H1 (cell line): Measurements from ENCODE around the gene ADPRM. TPM values are rescaled to one million over a fixed set of nuclear protein-coding genes. Genes with fewer than 3 reads are reported as not detected.

Experiments
- BACH1 ChIP-seq: IDR thresholded peaks from 2 replicates; pipeline ENCODE4 v1.6.1; 2012; ENCODE audit warnings: low read length, improper control_type of control experiment
- CBX5 ChIP-seq: fragments of 300-800, 300-1000 bp; sonication (generic); IDR thresholded peaks from 2 replicates; pipeline ENCODE4 v1.7.1; 2016; ENCODE audit warnings: antibody characterized with exemption, low read length, low read depth
- CHD2 ChIP-seq: IDR thresholded peaks from 2 replicates; pipeline ENCODE4 v1.6.1; 2012; ENCODE audit warnings: low read length, improper control_type of control experiment
- CHD7 ChIP-seq: fragments of 300-600 bp; sonication (generic); IDR thresholded peaks from 2 replicates; pipeline ENCODE4 v1.7.1; 2012; ENCODE audit warnings: low read length, moderate library complexity, mild to moderate bottlenecking, inconsistent platforms; ENCODE audit not compliant: insufficient replicate concordance
- FOSL1 ChIP-seq: IDR thresholded peaks from 2 replicates; pipeline ENCODE4 v1.6.1; 2011; ENCODE audit warnings: mild to moderate bottlenecking, low read depth, low read length, moderate library complexity; ENCODE audit not compliant: insufficient read depth
- JUND ChIP-seq: IDR thresholded peaks from 2 replicates; pipeline ENCODE4 v1.6.1; 2011; ENCODE audit warnings: mild to moderate bottlenecking, improper control_type of control experiment, low read length
- KDM5A ChIP-seq: fragments of 200-600 bp; IDR thresholded peaks from 2 replicates; pipeline ENCODE4 v1.7.1; 2012; ENCODE audit warnings: mild to moderate bottlenecking, low read length, inconsistent platforms, mixed read lengths
- NANOG ChIP-seq: IDR thresholded peaks from 2 replicates; pipeline ENCODE4 v1.6.1; 2011; ENCODE audit warnings: low read length, low read depth, mild to moderate bottlenecking, inconsistent platforms; ENCODE audit not compliant: insufficient read depth, poor library complexity, severe bottlenecking
- NRF1 ChIP-seq: IDR thresholded peaks from 2 replicates; pipeline ENCODE4 v1.6.1; 2011; ENCODE audit warnings: mild to moderate bottlenecking, low read depth, low read length, improper control_type of control experiment
- POU5F1 ChIP-seq: IDR thresholded peaks from 2 replicates; pipeline ENCODE4 v1.6.1; 2011; ENCODE audit warnings: low read depth, mild to moderate bottlenecking, low read length, moderate library complexity
- SIRT6 ChIP-seq: IDR thresholded peaks from one replicate; pipeline ENCODE4 v1.7.1; 2012; ENCODE audit warnings: low read length, inconsistent platforms
- SUZ12 ChIP-seq: fragments of 200-600 bp; sonication (generic); IDR thresholded peaks from 2 replicates; pipeline ENCODE4 v1.6.1; 2012; ENCODE audit warnings: mild to moderate bottlenecking, inconsistent platforms, low read length, moderate library complexity, mixed read lengths
- polyA plus RNA-seq, 7 experiments: library from polyadenylated mRNA; depleted of rRNA in 3 of 7; stranded (reverse) in 5 of 7; unstranded in 2 of 7; fragments of >200 nt in 5 of 7; fragments of 200-250 nt in 2 of 7; gene quantifications; 1 replicate in 5 of 7; 2 replicates in 1 of 7; 4 replicates in 1 of 7; pipeline versions ENCODE4 v1.2.1 to v1.2.3, GENCODE V29; 2011 to 2013; ENCODE audit warnings: missing spikeins in 2 of 7, mixed read lengths in 2 of 7
- total RNA-seq: library from RNA; stranded (reverse); fragmentation: NEBNext Ultra II Directional; extraction: Animal tissue kit (Norgen Biotek cat#: 25700); gene quantifications from 2 replicates; pipeline ENCODE4 v1.2.1, GENCODE V29; 2021

ADPRM gene
- total and polyA plus RNA-seq, 2 of the 8 experiments (the other 6 are each of a cell fraction or from before 2014, with no cell fraction given), result 6.7 to 7.9 TPM

- no peak for TF ChIP-seq CHD7
- no peak for TF ChIP-seq SIRT6
- TF ChIP-seq KDM5A, result no peak
- TF ChIP-seq NRF1, result no peak
- TF ChIP-seq FOSL1, result no peak
- no peak for TF ChIP-seq JUND
- TF ChIP-seq NANOG, result no peak
- TF ChIP-seq POU5F1, result no peak
- TF ChIP-seq CHD2, result no peak
- TF ChIP-seq BACH1, result no peak
- TF ChIP-seq CBX5, result no peak
- no peak for TF ChIP-seq SUZ12
Measured at GRCh38 chr17:10725262-10725661, 27.9 kb downstream of the ADPRM start (continued).
